CD4-positive, alpha-beta T cell treated with Interleukin-4 for 1 hour (primary cell): ENCODE measurements around the gene SEZ6L.

Experiments used
- DNase-seq, 2 donors: peaks; one replicate each; pipeline ENCODE4 v3.0.0-alpha.2; 2020 to 2022

SEZ6L gene

GRCh38 chr22:26345496-26345895 lies 176.2 kb downstream of the SEZ6L start:
- DNase-seq: no peak

GRCh38 chr22:26348810-26349526 lies 179.7 kb downstream of the SEZ6L start:
- DNase-seq: no peak

- no peak for DNase-seq
These were observed 185.4 kb downstream of the SEZ6L start for GRCh38 chr22:26354707-26355106.

GRCh38 chr22:26357281-26357680 lies 188.0 kb downstream of the SEZ6L start:
- no peak for DNase-seq

GRCh38 chr22:26357813-26358212 lies 188.6 kb downstream of the SEZ6L start:
- no peak for DNase-seq

- DNase-seq: no peak
These were observed 189.9 kb downstream of the SEZ6L start for GRCh38 chr22:26359156-26359555.

- peak; percentile 67 to 72 for DNase-seq
These were observed 191.1 kb downstream of the SEZ6L start for GRCh38 chr22:26360169-26360885.

GRCh38 chr22:26362471-26362870 lies 193.2 kb downstream of the SEZ6L start:
- no peak for DNase-seq

GRCh38 chr22:26364066-26365015 lies 195.1 kb downstream of the SEZ6L start:
- peak; percentile 60 to 66 for DNase-seq

- DNase-seq: peak; percentile 47 to 55
These were observed 198.4 kb downstream of the SEZ6L start for GRCh38 chr22:26367402-26368245.

- DNase-seq: no peak
These were observed 203.6 kb downstream of the SEZ6L start for GRCh38 chr22:26372890-26373289.

GRCh38 chr22:26374391-26375026 lies 205.2 kb downstream of the SEZ6L start:
- DNase-seq: no peak

GRCh38 chr22:26377170-26377830 lies 208.0 kb downstream of the SEZ6L start:
- DNase-seq: no peak

GRCh38 chr22:26380072-26380830 lies 211.0 kb downstream of the SEZ6L start:
- no peak for DNase-seq

- no peak for DNase-seq
These were observed 213.5 kb downstream of the SEZ6L start for GRCh38 chr22:26382782-26383181.

- no peak for DNase-seq
These were observed 214.8 kb downstream of the SEZ6L start for GRCh38 chr22:26383968-26384556.

- no peak for DNase-seq
These were observed 215.9 kb downstream of the SEZ6L start for GRCh38 chr22:26385164-26385563.

GRCh38 chr22:26389125-26389524 lies 219.9 kb downstream of the SEZ6L start:
- no peak for DNase-seq

- DNase-seq: no peak
These were observed 221.8 kb downstream of the SEZ6L start for GRCh38 chr22:26391091-26391490.

GRCh38 chr22:26391623-26392022 lies 222.4 kb downstream of the SEZ6L start:
- no peak for DNase-seq
